Measurements from ENCODE around the gene CCDC59.
A peak's percentile ranks its signal among the peaks of the same experiment; 100 is the strongest.
"Not testable (repeated sequence)": the region's sequence is repeated elsewhere in the genome, so short reads cannot be mapped to it uniquely, and the experiment has no call there.

CCDC59 gene

DNA sequence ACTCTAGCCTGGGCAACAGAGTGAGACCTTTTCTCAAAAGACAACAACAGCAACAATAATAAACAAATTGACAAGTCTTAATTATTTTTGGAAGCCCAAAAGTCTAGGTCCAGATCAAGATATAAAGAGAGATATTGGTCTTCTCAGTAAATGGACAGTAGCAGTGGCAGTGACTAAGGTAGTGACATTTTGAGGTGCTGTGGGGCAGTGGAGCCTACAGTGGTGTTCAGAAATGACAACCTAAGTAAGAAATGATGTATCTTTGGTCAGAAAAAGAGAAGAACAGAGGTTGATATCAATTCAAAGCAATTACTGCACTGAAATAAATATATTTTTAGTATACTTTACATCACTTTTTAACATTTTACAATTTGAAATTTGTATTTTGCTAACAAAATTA lies 20.8 kb upstream of the CCDC59 start:
- DNase-seq (ENCODE audit: low read depth) = no peak
- H3K4me3 ChIP-seq (ENCODE audit: low read depth, low read length) = no peak overlapping the region
- TF ChIP-seq, protein P1, sequence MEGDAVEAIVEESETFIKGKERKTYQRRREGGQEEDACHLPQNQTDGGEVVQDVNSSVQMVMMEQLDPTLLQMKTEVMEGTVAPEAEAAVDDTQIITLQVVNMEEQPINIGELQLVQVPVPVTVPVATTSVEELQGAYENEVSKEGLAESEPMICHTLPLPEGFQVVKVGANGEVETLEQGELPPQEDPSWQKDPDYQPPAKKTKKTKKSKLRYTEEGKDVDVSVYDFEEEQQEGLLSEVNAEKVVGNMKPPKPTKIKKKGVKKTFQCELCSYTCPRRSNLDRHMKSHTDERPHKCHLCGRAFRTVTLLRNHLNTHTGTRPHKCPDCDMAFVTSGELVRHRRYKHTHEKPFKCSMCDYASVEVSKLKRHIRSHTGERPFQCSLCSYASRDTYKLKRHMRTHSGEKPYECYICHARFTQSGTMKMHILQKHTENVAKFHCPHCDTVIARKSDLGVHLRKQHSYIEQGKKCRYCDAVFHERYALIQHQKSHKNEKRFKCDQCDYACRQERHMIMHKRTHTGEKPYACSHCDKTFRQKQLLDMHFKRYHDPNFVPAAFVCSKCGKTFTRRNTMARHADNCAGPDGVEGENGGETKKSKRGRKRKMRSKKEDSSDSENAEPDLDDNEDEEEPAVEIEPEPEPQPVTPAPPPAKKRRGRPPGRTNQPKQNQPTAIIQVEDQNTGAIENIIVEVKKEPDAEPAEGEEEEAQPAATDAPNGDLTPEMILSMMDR (IDR thresholded peaks at IDR 0.05; ENCODE audit: low read depth, low read length, missing control alignments) = no peak

DNA sequence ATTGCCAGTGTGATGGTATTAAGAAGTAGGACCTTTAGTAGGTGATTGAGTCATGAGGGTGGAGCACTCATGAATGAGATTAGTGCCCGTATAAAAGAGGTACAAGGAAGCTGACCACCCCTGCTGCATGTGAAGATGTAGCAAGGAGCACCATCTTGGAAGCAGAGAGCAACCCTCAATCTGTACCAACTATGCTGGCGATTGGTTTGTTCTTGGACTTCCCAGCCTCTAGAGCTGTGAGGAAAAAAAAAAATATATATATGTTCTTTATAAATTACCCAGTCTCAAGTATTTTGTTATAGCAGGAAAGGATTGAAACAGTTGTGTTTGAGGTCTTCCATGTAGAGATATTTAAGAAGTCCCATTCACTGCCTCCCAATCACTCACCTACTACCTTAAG lies 17.0 kb upstream of the CCDC59 start:
- H3K4me3 ChIP-seq (ENCODE audit: low read depth, low read length) = no peak overlapping the region
- TF ChIP-seq, protein P1 (IDR thresholded peaks at IDR 0.05; ENCODE audit: low read depth, low read length, missing control alignments) = no peak

DNA sequence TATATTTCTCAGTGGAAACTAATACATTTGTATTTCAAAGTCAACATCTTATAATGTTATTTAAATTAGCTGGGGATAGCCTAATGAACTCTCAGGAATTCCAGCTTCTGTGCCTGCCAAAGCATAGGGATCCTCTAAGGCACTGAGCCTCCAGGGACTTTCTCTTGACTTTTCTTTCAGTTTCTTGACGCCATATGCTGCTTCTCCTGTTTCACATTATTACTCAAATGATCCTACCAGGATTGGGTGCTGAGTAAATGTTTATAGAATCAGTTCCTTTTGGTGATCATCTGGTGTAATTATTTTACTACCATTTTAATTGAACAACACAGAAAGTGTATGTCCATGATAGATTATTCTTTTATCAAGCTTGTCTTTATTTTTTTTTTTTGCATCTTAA lies 8.0 kb upstream of the CCDC59 start:
- TF ChIP-seq, protein P1 (IDR thresholded peaks at IDR 0.05; ENCODE audit: low read depth, low read length, missing control alignments) = no peak
- DNase-seq (ENCODE audit: low read depth) = no peak
- H3K4me3 ChIP-seq (ENCODE audit: low read depth, low read length) = no peak overlapping the region

More for the DNA sequence above, 17.0 kb upstream of the CCDC59 start:
- no peak for DNase-seq (ENCODE audit: low read depth)

DNA sequence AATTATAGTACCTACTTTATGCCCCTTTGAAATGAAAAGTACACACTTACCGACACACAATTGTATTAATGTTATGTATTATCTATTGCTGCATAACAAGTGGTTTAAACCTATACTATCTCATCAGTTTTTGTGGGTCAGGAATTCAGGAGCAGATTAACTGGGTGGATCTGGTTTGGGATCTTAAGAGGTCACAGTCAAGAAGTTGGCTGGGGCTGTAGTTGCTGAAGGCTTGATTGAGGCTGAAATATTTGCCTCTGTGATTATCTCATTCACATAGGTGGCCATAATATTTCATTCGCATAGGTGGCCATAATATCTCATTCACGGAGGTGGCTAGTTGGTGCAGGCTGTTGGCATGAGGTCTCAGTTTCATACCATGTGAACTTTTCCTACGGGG lies 5.8 kb upstream of the CCDC59 start:
- no peak for DNase-seq (ENCODE audit: low read depth)
- TF ChIP-seq, protein P1 (IDR thresholded peaks at IDR 0.05; ENCODE audit: low read depth, low read length, missing control alignments) = no peak
- H3K4me3 ChIP-seq (ENCODE audit: low read depth, low read length) = no peak overlapping the region

DNA sequence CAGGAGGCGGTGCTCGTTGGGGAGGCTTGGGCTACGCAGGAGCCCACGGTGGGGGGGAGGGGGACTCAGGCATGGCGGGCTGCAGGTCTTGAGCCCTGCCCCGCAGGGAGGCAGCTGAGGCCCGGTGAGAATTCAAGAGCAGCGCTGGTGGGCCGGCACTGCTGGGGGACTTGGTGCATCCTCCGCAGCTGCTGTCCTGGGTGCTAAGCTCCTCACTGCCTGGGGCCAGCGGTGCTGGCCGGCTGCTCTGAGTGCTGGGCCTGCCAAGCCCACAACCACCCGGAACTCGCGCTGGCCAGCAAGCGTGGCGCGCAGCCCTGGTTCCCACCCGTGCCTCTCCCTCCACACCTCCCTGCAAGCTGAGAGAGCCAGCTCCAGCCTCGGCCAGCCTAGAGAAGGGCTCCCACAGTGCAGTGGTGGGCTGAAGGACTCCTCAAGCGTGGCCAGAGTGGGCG lies 3.3 kb upstream of the CCDC59 start:
- TF ChIP-seq, protein P1 (IDR thresholded peaks at IDR 0.05; ENCODE audit: low read depth, low read length, missing control alignments) = no peak
- no peak for DNase-seq (ENCODE audit: low read depth)
- no peak overlapping the region for H3K4me3 ChIP-seq (ENCODE audit: low read depth, low read length)

DNA sequence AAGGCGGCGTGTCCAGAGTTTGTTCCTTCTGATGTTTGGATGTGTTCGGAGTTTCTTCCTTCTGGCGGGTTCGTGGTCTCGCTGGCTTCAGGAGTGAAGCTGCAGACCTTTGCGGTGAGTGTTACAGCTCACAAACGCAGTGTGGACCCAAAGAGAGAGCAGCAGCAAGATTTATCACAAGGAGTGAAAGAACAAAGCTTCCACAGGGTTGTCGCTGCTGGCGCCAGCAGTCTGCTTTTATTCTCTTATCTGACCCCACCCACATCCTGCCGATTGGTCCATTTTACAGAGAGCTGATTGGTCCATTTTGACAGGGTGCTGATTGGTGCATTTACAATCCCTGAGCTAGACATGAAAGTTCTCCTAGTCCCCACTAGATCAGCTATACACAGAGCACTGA lies 2.6 kb upstream of the CCDC59 start:
- H3K4me3 ChIP-seq (ENCODE audit: low read depth, low read length); DNase-seq (ENCODE audit: low read depth): not testable (repeated sequence)

- DNase-seq (ENCODE audit: low read depth) = no peak
- peak overlapping the region; percentile 91 for H3K4me3 ChIP-seq (ENCODE audit: low read depth, low read length)
- TF ChIP-seq, protein P1 (IDR thresholded peaks at IDR 0.05; ENCODE audit: low read depth, low read length, missing control alignments) = no peak
Observed at GRCh38 chr12:82359115-82359478, 910 bp upstream of the CCDC59 start.

DNA sequence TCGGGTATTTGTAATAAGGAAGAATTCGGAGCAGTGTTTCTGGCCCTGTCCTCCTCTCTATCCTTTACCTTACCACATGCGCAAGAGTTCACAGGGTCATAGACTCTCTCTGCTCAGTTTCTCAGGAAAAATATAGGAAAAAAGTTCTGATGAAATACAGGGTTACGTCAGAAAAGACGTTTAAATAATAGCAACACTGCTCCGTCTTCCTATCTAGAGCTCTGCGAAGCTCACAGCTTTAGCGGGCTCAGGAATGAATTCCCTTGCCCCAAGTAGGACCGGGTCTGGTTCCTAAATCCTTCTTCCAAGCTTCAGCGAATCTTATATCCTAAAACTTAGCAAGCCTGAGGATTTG lies 365 bp downstream of the CCDC59 start:
- peak overlapping the region; percentile 91 for H3K4me3 ChIP-seq (ENCODE audit: low read depth, low read length)
- DNase-seq (ENCODE audit: low read depth) = no peak
- TF ChIP-seq, protein P1 (IDR thresholded peaks at IDR 0.05; ENCODE audit: low read depth, low read length, missing control alignments) = no peak
